HepG2 (cell line): ENCODE measurements around the gene AGAP1. TPM values are rescaled to one million over a fixed set of nuclear protein-coding genes. Genes with fewer than 3 reads are reported as not detected.
A peak's percentile ranks its signal among the peaks of the same experiment; 100 is the strongest.

Experiments used
- AGO2 ChIP-seq: fragments of 200-400 bp; formaldehyde crosslinking; optimal IDR thresholded peaks from 2 replicates; pipeline ENCODE3; 2017; ENCODE audit warnings: mild to moderate bottlenecking, low read depth, low read length, moderate library complexity
- ATF7-NPFF ChIP-seq: sonication (generic); formaldehyde crosslinking; IDR thresholded peaks from 2 replicates; pipeline ENCODE4 v1.8.1; 2023; ENCODE audit warnings: mild to moderate bottlenecking, low read depth, missing genetic modification reagents, moderate library complexity
- CEBPG ChIP-seq: IDR thresholded peaks from 2 replicates; pipeline ENCODE4 v1.6.1; 2016
- E2F2 ChIP-seq: sonication (generic); formaldehyde crosslinking; IDR thresholded peaks from 2 replicates; pipeline ENCODE4 v1.4.0; 2020; ENCODE audit warnings: missing genetic modification reagents, borderline replicate concordance
- FOXJ3 ChIP-seq: sonication (generic); formaldehyde crosslinking; IDR thresholded peaks from 2 replicates; pipeline ENCODE4 v1.4.0; 2020; ENCODE audit warnings: missing genetic modification reagents, mild to moderate bottlenecking, borderline replicate concordance
- IRF2 ChIP-seq: IDR thresholded peaks from 2 replicates; pipeline ENCODE4 v1.6.1; 2018; ENCODE audit warnings: missing genetic modification reagents, missing compliant biosample characterization
- MIXL1 ChIP-seq: IDR thresholded peaks from 2 replicates; pipeline ENCODE4 v1.6.1; 2016
- NFAT5 ChIP-seq: sonication (generic); formaldehyde crosslinking; IDR thresholded peaks from 2 replicates; pipeline ENCODE4 v1.4.0; 2020; ENCODE audit warnings: missing genetic modification reagents
- RFX3 ChIP-seq: IDR thresholded peaks from 2 replicates; pipeline ENCODE4 v1.6.1; 2016; ENCODE audit warnings: missing biosample characterization, missing genetic modification reagents
- SETDB1 ChIP-seq: sonication (generic); formaldehyde crosslinking; IDR thresholded peaks from 2 replicates; pipeline ENCODE4 v1.5.1; 2020; ENCODE audit warnings: missing genetic modification reagents, mild to moderate bottlenecking, borderline replicate concordance
- SP2 ChIP-seq: sonication (generic); formaldehyde crosslinking; IDR thresholded peaks from 2 replicates; pipeline ENCODE4 v1.5.1; 2020; ENCODE audit warnings: mild to moderate bottlenecking, missing genetic modification reagents
- TAF15 ChIP-seq: fragments of 200-400 bp; formaldehyde crosslinking; IDR thresholded peaks from one replicate; pipeline ENCODE4 v1.6.1; 2018; ENCODE audit warnings: mild to moderate bottlenecking, low read depth, low read length; ENCODE audit not compliant: poor library complexity, severe bottlenecking
- YEATS2 ChIP-seq: sonication (generic); formaldehyde crosslinking; IDR thresholded peaks from 2 replicates; pipeline ENCODE4 v1.4.0; 2020; ENCODE audit warnings: missing genetic modification reagents, borderline replicate concordance
- ZFP1 ChIP-seq: IDR thresholded peaks from 2 replicates; pipeline ENCODE4 v1.6.1; 2016
- ZNF12 ChIP-seq: sonication (generic); formaldehyde crosslinking; IDR thresholded peaks from 2 replicates; pipeline ENCODE4 v1.5.0; 2020; ENCODE audit warnings: missing genetic modification reagents
- ZNF280B ChIP-seq: sonication (generic); formaldehyde crosslinking; IDR thresholded peaks from 2 replicates; pipeline ENCODE4 v1.5.0; 2020; ENCODE audit warnings: missing genetic modification reagents, mild to moderate bottlenecking, borderline replicate concordance
- ZNF331 ChIP-seq: sonication (generic); formaldehyde crosslinking; IDR thresholded peaks from 2 replicates; pipeline ENCODE4 v1.4.0; 2020; ENCODE audit warnings: missing genetic modification reagents
- ZNF34 ChIP-seq: sonication (generic); formaldehyde crosslinking; IDR thresholded peaks from 2 replicates; pipeline ENCODE4 v1.4.0; 2020; ENCODE audit warnings: mild to moderate bottlenecking, missing genetic modification reagents, borderline replicate concordance
- ZNF431 ChIP-seq: sonication (generic); formaldehyde crosslinking; IDR thresholded peaks from 2 replicates; pipeline ENCODE4 v1.9.0; 2022; ENCODE audit warnings: missing genetic modification reagents, low read depth, mild to moderate bottlenecking, borderline replicate concordance
- ZNF670 ChIP-seq: sonication (generic); formaldehyde crosslinking; IDR thresholded peaks from 2 replicates; pipeline ENCODE4 v1.8.0; 2022; ENCODE audit warnings: mild to moderate bottlenecking, missing genetic modification reagents, borderline replicate concordance
- ZNF672 ChIP-seq: sonication (generic); formaldehyde crosslinking; IDR thresholded peaks from 2 replicates; pipeline ENCODE4 v1.8.1; 2022; ENCODE audit warnings: missing genetic modification reagents
- ZNF674 ChIP-seq: sonication (generic); formaldehyde crosslinking; IDR thresholded peaks from 2 replicates; pipeline ENCODE4 v1.5.0; 2020; ENCODE audit warnings: low read depth, mild to moderate bottlenecking, missing genetic modification reagents
- ZNF879 ChIP-seq: sonication (generic); formaldehyde crosslinking; IDR thresholded peaks from 2 replicates; pipeline ENCODE4 v1.8.1; 2023; ENCODE audit warnings: missing genetic modification reagents
- ZSCAN25 ChIP-seq: sonication (generic); formaldehyde crosslinking; IDR thresholded peaks from 2 replicates; pipeline ENCODE4 v1.8.0; 2022; ENCODE audit warnings: mild to moderate bottlenecking, missing genetic modification reagents
- polyA plus RNA-seq, 8 experiments: library from polyadenylated mRNA; depleted of rRNA in 3 of 8; stranded (reverse) in 7 of 8; unstranded in 1 of 8; fragments of >200 nt; fragmentation: Illumina TruSeq in 4 of 8; extraction: Trizol in 4 of 8; gene quantifications; 2 replicates each; pipeline versions ENCODE4 v1.2.1 to v1.2.3, GENCODE V29; 2011 to 2016; ENCODE audit warnings: low read depth in 4 of 8, missing spikeins in 1 of 8, mixed read lengths in 1 of 8; ENCODE audit not compliant: insufficient read depth in 1 of 8
- total RNA-seq, 5 experiments: library from RNA; depleted of rRNA; stranded (reverse); fragments of >200 nt; fragmentation: Illumina TruSeq; extraction: Trizol; gene quantifications; 2 replicates each; pipeline ENCODE4 v1.2.3, GENCODE V29; 2016; ENCODE audit warnings: low read depth in 1 of 5

AGAP1 gene
- total and polyA plus RNA-seq, 2 of the 13 experiments (the other 11 are each of a cell fraction or from before 2014, with no cell fraction given): 21.2 to 32.7 TPM

GRCh38 chr2:235921508-235922191 lies 427.8 kb downstream of the AGAP1 start (continued):
- TF ChIP-seq E2F2 (CRISPR knock-in tag): no peak
- TF ChIP-seq FOXJ3 (CRISPR knock-in tag): peak; percentile 78; the same call in 1 of the 2 replicates
- TF ChIP-seq MIXL1 (CRISPR knock-in tag): peak; percentile 68
- TF ChIP-seq YEATS2 (CRISPR knock-in tag): no peak
- TF ChIP-seq ZNF431 (CRISPR knock-in tag): no peak
- TF ChIP-seq AGO2: no peak
- TF ChIP-seq CEBPG: no peak
- TF ChIP-seq ZNF331: 0 out of 2 replicates have a peak, but pooled peaks have one; percentile 24
- TF ChIP-seq ZFP1 (CRISPR knock-in tag): 0 out of 2 replicates have a peak, but pooled peaks have one; percentile 58
- TF ChIP-seq SETDB1 (CRISPR knock-in tag): no peak
- no peak for TF ChIP-seq ZNF879 (CRISPR knock-in tag)
- no peak for TF ChIP-seq ZNF670
- no peak for TF ChIP-seq ZNF34 (CRISPR knock-in tag)
- TF ChIP-seq TAF15: no peak
- no peak for TF ChIP-seq RFX3
- no peak for TF ChIP-seq ZNF12 (CRISPR knock-in tag)
- no peak for TF ChIP-seq ZNF672 (CRISPR knock-in tag)
- TF ChIP-seq ZNF280B (CRISPR knock-in tag): no peak
- no peak for TF ChIP-seq ZSCAN25 (CRISPR knock-in tag)
- no peak for TF ChIP-seq IRF2 (CRISPR knock-in tag)
- no peak for TF ChIP-seq ATF7-NPFF
- TF ChIP-seq ZNF674 (CRISPR knock-in tag): no peak
- TF ChIP-seq NFAT5: no peak
- no peak for TF ChIP-seq SP2 (CRISPR knock-in tag)
